Measurements from ENCODE around the gene THAP7.

The THAP7 gene

GRCh38 chr22:20993304-20994127 is 8.4 kb downstream of the THAP7 start:
- no peak for DNase-seq (ENCODE audit: low read depth)

DNA sequence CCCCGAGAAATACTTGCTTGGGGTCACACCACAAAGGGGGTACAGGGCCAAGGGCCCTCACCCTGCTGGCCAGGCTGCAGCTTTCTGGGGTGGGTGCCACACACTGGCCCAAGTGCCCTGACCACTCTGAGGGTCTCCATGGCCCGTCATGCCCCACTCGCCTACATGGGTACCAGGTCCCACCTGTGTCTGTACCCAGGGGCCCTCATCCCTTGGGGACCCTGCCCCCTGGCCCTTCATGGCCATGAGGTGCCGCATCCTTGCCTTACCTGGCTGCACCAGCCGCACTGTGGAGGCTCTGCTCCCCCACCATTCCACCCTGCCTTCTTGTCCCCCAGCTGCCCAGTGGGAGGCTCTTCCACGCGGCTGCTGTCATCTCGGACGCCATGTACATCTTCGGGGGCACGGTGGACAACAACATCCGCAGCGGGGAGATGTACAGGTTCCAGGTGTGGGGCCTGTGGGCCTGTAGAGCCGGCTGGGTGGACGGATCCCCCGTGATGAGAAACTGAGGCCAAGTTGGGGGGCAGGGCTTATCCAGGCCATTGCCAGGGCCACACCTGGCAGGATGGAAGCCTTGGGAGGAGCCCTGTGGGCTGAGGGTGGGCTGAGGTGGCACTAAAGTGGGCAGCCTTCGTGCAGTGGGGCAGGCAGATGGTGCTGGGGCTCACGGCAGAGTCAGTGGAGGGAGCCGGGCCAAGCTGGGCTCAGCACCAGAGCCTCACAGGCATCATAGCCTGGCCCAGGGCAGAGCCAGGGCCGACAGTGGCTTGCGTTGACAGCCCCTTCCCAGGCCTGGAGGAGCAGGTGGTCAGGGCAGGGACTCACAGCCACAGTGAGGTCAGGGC is 9.2 kb downstream of the THAP7 start:
- DNase-seq (ENCODE audit: low read depth), result no peak

DNA sequence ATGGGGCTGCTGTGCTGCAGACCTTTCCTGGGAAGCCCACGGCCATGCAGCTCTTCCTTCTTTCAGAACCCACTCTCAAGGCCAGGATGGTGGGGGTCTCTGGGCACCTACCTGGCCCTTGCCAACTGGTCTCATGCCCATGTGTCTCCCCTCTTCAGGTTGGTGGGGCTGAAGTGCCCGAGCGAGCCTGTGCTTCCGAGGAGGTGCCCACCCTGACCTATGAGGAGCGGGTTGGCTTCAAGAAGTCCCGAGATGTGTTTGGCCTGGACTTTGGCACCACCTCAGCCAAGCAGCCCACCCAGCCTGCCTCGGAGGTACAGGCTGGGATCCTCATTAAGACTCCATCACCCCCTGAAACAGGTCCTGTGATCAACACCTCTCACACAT is 9.9 kb downstream of the THAP7 start:
- no peak for DNase-seq (ENCODE audit: low read depth)

DNA sequence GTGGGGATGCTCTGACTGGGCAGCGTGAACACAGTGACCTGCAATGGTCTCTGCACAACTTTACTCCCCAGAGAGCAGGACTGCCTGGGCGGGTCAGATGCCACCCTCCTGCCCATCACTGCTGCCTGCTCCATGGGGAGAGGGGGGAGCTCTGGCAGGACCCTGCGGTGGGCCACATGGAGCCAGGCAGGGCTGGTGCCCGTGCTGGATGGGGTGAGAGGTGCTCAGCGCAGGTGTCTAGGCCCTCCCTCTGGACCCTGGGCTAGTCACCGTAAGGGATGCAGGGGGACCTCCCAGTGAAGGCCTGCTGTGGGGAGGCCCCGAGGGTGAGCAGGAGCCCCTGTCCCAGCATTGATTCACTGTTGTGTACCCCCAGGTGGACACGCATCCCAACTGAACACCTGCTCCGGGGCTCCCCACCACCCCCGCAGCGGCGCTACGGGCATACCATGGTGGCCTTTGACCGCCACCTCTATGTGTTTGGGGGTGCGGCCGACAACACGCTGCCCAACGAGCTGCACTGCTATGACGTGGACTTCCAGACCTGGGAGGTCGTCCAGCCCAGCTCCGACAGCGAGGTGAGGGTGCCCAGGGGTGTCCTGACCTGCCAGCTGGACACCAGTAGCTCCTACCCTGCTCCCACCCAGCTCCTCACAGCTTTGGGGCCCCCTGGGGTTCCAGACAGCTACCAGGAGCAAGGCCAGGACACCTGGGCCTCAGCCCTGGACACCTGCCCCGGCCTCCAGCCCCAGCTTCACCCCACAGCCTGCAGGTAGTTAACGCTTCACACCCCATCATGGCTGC is 10.5 kb downstream of the THAP7 start:
- no peak for DNase-seq (ENCODE audit: low read depth)

DNA sequence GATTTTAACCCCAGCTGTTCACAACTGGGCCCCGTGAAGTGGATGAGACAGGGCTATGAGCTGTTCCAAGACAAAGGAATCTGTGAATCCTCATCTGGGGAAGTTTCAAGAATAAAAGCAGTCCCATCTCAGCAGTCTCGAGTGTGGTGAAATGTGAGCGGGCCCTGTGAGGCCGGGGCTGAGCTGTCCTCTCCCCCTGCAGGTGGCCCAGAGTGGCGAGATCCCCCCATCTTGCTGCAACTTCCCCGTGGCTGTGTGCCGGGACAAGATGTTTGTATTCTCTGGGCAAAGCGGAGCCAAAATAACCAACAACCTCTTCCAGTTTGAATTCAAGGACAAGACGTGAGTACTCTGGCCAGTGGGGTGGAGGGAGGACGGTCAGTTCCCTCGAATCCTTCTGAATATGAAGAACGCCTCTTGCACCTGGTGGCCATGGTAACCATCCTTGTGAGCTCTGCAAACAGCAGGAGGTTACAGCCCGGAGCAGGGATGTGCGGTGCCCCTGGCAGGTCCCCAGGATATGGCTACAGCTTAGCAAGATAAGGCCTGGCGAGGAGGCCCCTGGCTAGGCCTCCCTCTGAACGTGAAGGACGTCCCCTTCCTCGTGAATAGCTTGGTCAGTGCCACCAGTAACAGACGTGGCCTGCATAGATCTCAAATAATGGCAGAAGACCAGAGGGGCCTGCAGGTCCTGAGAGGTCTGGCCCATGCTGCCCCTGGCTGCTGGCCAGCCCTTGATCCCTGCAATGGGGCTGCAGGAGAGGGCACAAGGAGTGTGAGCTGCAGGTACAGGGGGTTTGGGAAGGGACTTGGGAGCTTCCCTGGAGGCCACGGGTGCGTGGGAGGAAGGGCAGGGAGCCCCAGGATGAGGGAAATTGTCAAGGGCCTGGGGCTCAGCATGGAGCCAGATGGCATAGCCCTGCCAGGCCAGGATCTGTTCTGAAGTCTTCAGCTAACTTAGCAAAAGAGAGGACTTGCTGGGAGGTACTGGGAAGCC is 11.4 kb downstream of the THAP7 start:
- DNase-seq (ENCODE audit: low read depth), result no peak

- DNase-seq (ENCODE audit: low read depth), result no peak
These were observed 12.4 kb downstream of the THAP7 start for GRCh38 chr22:20989323-20990138.

GRCh38 chr22:20988573-20989322 is 13.2 kb downstream of the THAP7 start:
- no peak for DNase-seq (ENCODE audit: low read depth)

DNA sequence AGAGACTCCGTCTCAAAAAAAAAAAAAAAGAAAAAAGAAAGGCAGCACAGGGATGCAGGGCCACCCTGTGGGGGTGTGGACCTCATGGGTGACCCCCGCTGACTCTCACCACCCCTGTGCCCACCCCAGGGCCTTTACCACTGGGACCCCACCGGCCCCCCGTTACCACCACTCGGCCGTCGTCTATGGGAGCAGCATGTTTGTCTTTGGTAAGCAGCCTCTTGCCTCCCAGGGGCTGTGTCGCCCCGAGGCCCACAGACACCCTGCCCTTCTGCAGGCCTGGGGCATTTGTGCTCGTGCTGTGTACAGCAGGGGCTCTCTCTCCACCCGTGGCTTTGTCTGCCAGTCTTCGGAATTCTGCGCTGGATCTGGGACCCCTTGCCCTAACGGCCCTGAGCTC is 14.5 kb downstream of the THAP7 start:
- DNase-seq (ENCODE audit: low read depth), result no peak

DNA sequence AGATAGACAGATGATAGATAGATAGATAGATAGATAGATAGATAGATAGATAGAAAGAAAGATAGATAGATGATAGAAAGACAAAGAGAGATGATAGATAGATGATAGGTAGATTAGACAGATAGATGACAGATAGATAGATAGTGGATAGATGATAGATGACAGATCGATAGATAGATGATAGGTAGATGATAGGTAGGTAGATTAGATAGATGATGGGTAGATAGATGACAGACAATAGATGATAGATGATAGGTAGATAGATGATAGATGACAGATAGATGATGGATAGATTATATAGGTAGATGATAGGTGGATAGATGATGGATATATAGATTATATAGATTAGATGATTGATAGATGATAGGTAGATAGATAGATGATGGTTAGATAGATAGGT is 15.6 kb downstream of the THAP7 start:
- DNase-seq (ENCODE audit: low read depth), result no peak

- DNase-seq (ENCODE audit: low read depth), result no peak
These were observed 16.2 kb downstream of the THAP7 start for GRCh38 chr22:20985720-20986119.

DNA sequence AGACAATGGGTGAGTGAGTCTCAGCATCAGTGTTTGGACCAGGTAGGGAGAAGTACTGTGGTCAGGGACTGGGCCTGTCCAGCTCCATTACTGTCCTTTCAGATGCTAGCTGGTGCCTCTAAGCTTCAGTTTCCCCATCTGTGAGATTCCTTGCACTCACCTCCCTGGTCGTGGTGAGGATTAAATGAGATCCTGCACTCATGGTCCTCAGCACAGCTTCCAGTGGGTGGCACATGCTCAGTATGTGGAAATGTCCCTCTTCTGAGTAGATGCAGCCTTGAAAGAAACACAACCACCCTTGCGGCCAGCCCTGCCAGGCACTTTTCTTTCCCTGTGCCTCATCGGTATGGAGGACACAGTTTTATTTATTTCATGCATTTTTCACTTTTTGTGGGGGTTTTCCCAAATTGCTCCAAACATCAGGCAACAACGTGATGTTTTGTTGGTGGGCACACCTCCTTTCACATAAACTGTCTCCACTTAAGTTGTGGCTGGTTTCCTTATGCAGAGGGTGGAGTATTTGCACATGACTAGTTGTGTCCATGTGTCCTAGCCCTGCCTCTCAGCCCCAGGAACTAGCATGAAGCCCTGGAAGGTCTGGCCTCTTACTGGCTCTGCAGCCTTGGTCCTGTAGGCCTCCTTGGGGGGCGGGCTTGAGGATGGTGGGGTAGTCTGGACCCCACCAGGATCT is 18.7 kb downstream of the THAP7 start:
- DNase-seq (ENCODE audit: low read depth), result no peak

DNA sequence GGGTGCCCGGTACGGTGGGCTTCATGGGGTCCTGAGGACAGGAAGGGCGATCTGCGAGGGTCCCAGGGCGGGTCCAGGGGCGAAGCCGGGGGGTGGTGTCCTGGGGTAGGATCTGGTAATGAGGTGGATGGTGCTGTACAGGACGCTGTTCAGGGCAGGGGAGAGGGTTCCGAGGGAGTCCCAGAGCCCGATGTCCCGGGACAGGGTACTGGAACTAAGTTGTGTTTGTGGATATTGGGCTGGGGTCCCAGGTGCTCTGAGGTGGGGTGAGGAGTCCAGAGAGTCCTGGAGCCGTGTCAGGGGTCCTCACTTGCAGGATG is 19.4 kb downstream of the THAP7 start:
- no peak for DNase-seq (ENCODE audit: low read depth)

GRCh38 chr22:20981787-20982562 is 19.9 kb downstream of the THAP7 start, which contains the start of gene LZTR1:
Gene LZTR1 (plus strand): TSS chr22:20982297. CDS start chr22:20982372, 75 bp downstream.
- peak; percentile 44 for DNase-seq (ENCODE audit: low read depth)

GRCh38 chr22:20980938-20981722 is 20.8 kb downstream of the THAP7 start:
- no peak for DNase-seq (ENCODE audit: low read depth)

- DNase-seq (ENCODE audit: low read depth), result no peak
These were observed 21.4 kb downstream of the THAP7 start for GRCh38 chr22:20980523-20980922.

DNA sequence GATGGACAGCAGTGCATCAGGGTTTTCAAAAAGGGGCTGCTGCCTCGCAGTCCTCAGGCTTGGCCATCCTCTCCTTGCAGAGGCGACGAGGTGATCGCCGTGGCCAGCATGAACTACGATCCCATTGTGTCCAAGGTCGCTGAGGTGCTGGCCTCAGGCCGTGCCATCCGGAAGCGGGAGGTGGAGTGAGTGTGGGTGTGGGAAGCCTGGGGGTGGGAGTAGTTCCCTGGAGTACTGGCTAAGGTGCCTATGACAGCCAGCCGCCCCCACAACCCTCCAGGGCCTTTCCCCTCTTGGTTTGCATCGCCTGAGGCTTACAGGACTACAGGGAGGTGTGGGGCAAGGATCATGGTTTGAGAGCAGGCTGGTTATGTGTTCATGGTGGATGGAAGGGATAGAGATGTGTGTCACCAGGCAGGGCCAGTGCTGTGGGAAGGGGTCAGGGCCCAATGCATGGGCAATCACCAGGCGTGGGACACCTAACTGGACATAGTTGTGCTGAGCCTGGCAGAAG is 21.9 kb downstream of the THAP7 start:
- DNase-seq (ENCODE audit: low read depth), result no peak

DNA sequence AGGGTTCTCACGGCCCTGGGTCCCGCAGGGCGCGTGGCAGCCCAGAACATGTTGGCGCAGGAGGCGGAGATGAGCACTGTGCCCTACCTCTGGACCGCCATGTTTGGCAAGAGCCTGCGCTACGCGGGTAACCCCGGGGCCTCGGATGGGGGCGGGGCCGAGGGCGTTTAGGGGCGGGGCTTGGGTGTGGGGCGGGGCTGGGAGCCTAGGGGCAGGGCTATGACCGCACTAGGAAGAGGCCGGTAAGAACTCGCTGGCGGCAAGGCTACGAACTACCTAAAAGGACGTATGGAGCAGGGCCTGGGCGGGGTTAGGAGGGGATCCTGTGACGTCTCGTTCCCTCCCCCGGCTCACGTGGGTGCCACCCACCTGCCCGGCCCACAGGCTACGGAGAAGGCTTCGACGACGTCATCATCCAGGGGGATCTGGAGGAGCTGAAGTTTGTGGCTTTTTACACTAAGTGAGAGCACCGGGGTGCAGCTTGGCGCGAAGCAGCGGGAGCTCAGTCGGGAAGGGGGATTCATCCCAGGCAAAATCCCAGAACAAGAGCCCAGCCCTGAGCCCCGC is 22.6 kb downstream of the THAP7 start:
- DNase-seq (ENCODE audit: low read depth), result peak; percentile 56
